SU-DHL-6 (cell line): Measurements from ENCODE around the gene DIAPH2.

Experiments used
- H2AFZ ChIP-seq: fragments of 200-600 bp; sonication (generic); 2 replicates; pipeline ENCODE4 v1.6.1; 2014; ENCODE audit warnings: low read depth, mild to moderate bottlenecking, moderate library complexity, mixed read lengths, antibody characterized with exemption, low read length; ENCODE audit not compliant: severe bottlenecking
- H3F3A ChIP-seq: fragments of 200-600 bp; shearing (Covaris generic); 2 replicates; pipeline ENCODE4 v1.6.0; 2016; ENCODE audit warnings: antibody characterized with exemption, mild to moderate bottlenecking; ENCODE audit not compliant: insufficient read depth
- H3K27ac ChIP-seq: fragments of 200-600 bp; sonication (generic); 2 replicates; pipeline ENCODE4 v1.5.1; 2016; ENCODE audit warnings: low read depth, mild to moderate bottlenecking, low read length, moderate library complexity, mixed read lengths
- H3K27me3 ChIP-seq: fragments of 200-600 bp; sonication (generic), shearing (Covaris generic); 2 replicates; pipeline ENCODE4 v1.6.0; 2014; ENCODE audit warnings: mild to moderate bottlenecking, low read length
- H3K36me3 ChIP-seq: fragments of 200-600 bp; sonication (generic); 2 replicates; pipeline ENCODE4 v1.6.1; 2014; ENCODE audit warnings: mild to moderate bottlenecking, low read length, mixed read lengths
- H3K4me2 ChIP-seq: fragments of 300-600, 200-600 bp; shearing (Covaris generic), sonication (generic); 2 replicates; pipeline ENCODE4 v1.6.0; 2014; ENCODE audit warnings: low read length, low read depth, mild to moderate bottlenecking; ENCODE audit not compliant: poor library complexity, severe bottlenecking
- H3K4me3 ChIP-seq: fragments of 200-600 bp; sonication (generic); 2 replicates; pipeline ENCODE4 v1.5.1; 2014; ENCODE audit warnings: antibody characterized with exemption, low read length, mild to moderate bottlenecking, mixed read lengths; ENCODE audit not compliant: insufficient read depth, poor library complexity, severe bottlenecking
- H3K79me2 ChIP-seq: fragments of 200-600 bp; sonication (generic); 2 replicates; pipeline ENCODE4 v1.6.1; 2014; ENCODE audit warnings: mild to moderate bottlenecking, low read length, moderate library complexity; ENCODE audit not compliant: insufficient read depth
- H3K9ac ChIP-seq: fragments of 200-600 bp; sonication (generic); 2 replicates; pipeline ENCODE4 v1.7.0; 2014; ENCODE audit warnings: mild to moderate bottlenecking, low read length
- H3K9me2 ChIP-seq: fragments of 200-600 bp; sonication (generic); replicated peaks from 2 replicates; pipeline ENCODE4 v1.6.1; 2014; ENCODE audit warnings: low read length; ENCODE audit not compliant: insufficient read depth
- H3K9me3 ChIP-seq: fragments of 200-600 bp; sonication (generic); 2 replicates; pipeline ENCODE4 v1.6.1; 2014; ENCODE audit warnings: low read length, mixed read lengths; ENCODE audit not compliant: insufficient read depth
- H4K20me1 ChIP-seq: fragments of 200-600 bp; sonication (generic); 2 replicates; pipeline ENCODE4 v1.6.1; 2014; ENCODE audit warnings: low read depth, mild to moderate bottlenecking, antibody characterized with exemption, low read length, moderate library complexity, mixed read lengths
- CTCF ChIP-seq: fragments of 200-600 bp; sonication (generic); IDR thresholded peaks from one replicate; pipeline ENCODE4 v1.5.1; 2017; ENCODE audit warnings: antibody characterized with exemption, mild to moderate bottlenecking, low read length, moderate library complexity; ENCODE audit not compliant: insufficient read depth, poor library complexity, severe bottlenecking
- EZH2phosphoT487 ChIP-seq: fragments of 200-600 bp; sonication (generic), shearing (Covaris generic); conservative IDR thresholded peaks from 2 replicates; pipeline ENCODE4 v1.6.1; 2018; ENCODE audit warnings: mild to moderate bottlenecking, antibody characterized with exemption, low read length, moderate library complexity, mixed read lengths

DIAPH2 gene

GRCh38 chrX:97401586-97402136 is 717.0 kb downstream of the DIAPH2 start:
- H3K36me3 ChIP-seq, result no peaks in the 10 kb centered on the region
- no peak overlapping the region for H3K4me2 ChIP-seq
- H3K9me3 ChIP-seq, result no peaks in the 10 kb centered on the region
- H3K79me2 ChIP-seq, result no peaks in the 10 kb centered on the region
- H3K4me3 ChIP-seq, result no peak overlapping the region
- no peak overlapping the region for H3K9ac ChIP-seq
- no peak overlapping the region for H3K27ac ChIP-seq
- no peaks in the 10 kb centered on the region for H4K20me1 ChIP-seq
- H3K9me2 ChIP-seq, result no peaks in the 10 kb centered on the region
- no peaks in the 10 kb centered on the region for H3K27me3 ChIP-seq
- H2AFZ ChIP-seq, result no peak overlapping the region
- TF ChIP-seq EZH2phosphoT487 (no peak), CTCF (no peak)
- no peaks in the 10 kb centered on the region for H3F3A ChIP-seq

- Histone ChIP-seq H3K27me3 (no peaks in the 10 kb centered on the region), H3K9me2 (no peaks in the 10 kb centered on the region), H3F3A (no peaks in the 10 kb centered on the region), H3K36me3 (no peaks in the 10 kb centered on the region), H3K27ac (no peak overlapping the region), H3K4me2 (no peak overlapping the region), H3K79me2 (no peaks in the 10 kb centered on the region), H3K9me3 (no peaks in the 10 kb centered on the region), H4K20me1 (no peaks in the 10 kb centered on the region), H2AFZ (no peak overlapping the region), H3K9ac (no peak overlapping the region), H3K4me3 (no peak overlapping the region)
- TF ChIP-seq CTCF, result no peak
- no peak for TF ChIP-seq EZH2phosphoT487
These were observed 717.7 kb downstream of the DIAPH2 start for GRCh38 chrX:97402333-97402732.

- TF ChIP-seq EZH2phosphoT487 (no peak), CTCF (no peak)
- H3K4me2 ChIP-seq, result no peak overlapping the region
- H4K20me1 ChIP-seq, result no peaks in the 10 kb centered on the region
- H3F3A ChIP-seq, result no peaks in the 10 kb centered on the region
- no peaks in the 10 kb centered on the region for H3K27me3 ChIP-seq
- no peaks in the 10 kb centered on the region for H3K36me3 ChIP-seq
- no peak overlapping the region for H3K4me3 ChIP-seq
- no peak overlapping the region for H2AFZ ChIP-seq
- H3K9me2 ChIP-seq, result no peaks in the 10 kb centered on the region
- no peaks in the 10 kb centered on the region for H3K79me2 ChIP-seq
- H3K9me3 ChIP-seq, result no peaks in the 10 kb centered on the region
- H3K9ac ChIP-seq, result no peak overlapping the region
- H3K27ac ChIP-seq, result no peak overlapping the region
These were observed 718.3 kb downstream of the DIAPH2 start for GRCh38 chrX:97402903-97403302.
